Muscle of back (tissue), 11 donors: ENCODE results near the gene ERBB4. TPM values are rescaled to one million over a fixed set of nuclear protein-coding genes. Genes with fewer than 3 reads are reported as not detected.

Experiments used
- DNase-seq, 3 donors: peaks; one replicate each; pipeline versions ENCODE4 v3.0.0 to v3.0.0-alpha.2; 2013
- polyA plus RNA-seq, 10 donors: library from polyadenylated mRNA; unstranded; fragments of 120-200 nt; gene quantifications; one replicate each; pipeline ENCODE4 v1.2.1, GENCODE V29; 2013; ENCODE audit not compliant: insufficient read length in 10 of 10

Gene ERBB4
- polyA plus RNA-seq, 10 donors: 4.4 to 12.2 (median 8.8) TPM

GRCh38 chr2:212428681-212429478 lies 109.7 kb downstream of the ERBB4 start:
- no peak for DNase-seq

GRCh38 chr2:212427638-212428037 lies 111.0 kb downstream of the ERBB4 start:
- no peak for DNase-seq

GRCh38 chr2:212426637-212427412 lies 111.8 kb downstream of the ERBB4 start:
- DNase-seq: no peak

GRCh38 chr2:212424082-212424481 lies 114.5 kb downstream of the ERBB4 start:
- no peak for DNase-seq

GRCh38 chr2:212423089-212423488 lies 115.5 kb downstream of the ERBB4 start:
- DNase-seq: no peak

GRCh38 chr2:212421556-212422334 lies 116.9 kb downstream of the ERBB4 start:
- DNase-seq: peak in 1 of 3 donors; percentile 62

- DNase-seq: no peak
These were observed 122.5 kb downstream of the ERBB4 start for GRCh38 chr2:212416086-212416485.

- peak; percentile 8 to 52 (median 32) for DNase-seq
These were observed 123.8 kb downstream of the ERBB4 start for GRCh38 chr2:212414767-212415211.

GRCh38 chr2:212409560-212409959 lies 129.0 kb downstream of the ERBB4 start:
- no peak for DNase-seq

GRCh38 chr2:212408524-212408923 lies 130.1 kb downstream of the ERBB4 start:
- no peak for DNase-seq

GRCh38 chr2:212406716-212407115 lies 131.9 kb downstream of the ERBB4 start:
- DNase-seq: no peak

GRCh38 chr2:212402316-212402715 lies 136.3 kb downstream of the ERBB4 start:
- DNase-seq: no peak

- no peak for DNase-seq
These were observed 140.3 kb downstream of the ERBB4 start for GRCh38 chr2:212398316-212398715.

- DNase-seq: no peak
These were observed 146.1 kb downstream of the ERBB4 start for GRCh38 chr2:212392544-212392943.

- peak in 1 of 3 donors; percentile 37 for DNase-seq
These were observed 146.6 kb downstream of the ERBB4 start for GRCh38 chr2:212392043-212392442.

- DNase-seq: no peak
These were observed 151.5 kb downstream of the ERBB4 start for GRCh38 chr2:212387146-212387545.

GRCh38 chr2:212385241-212385640 lies 153.4 kb downstream of the ERBB4 start:
- no peak for DNase-seq

- DNase-seq: no peak
These were observed 154.6 kb downstream of the ERBB4 start for GRCh38 chr2:212384027-212384426.

GRCh38 chr2:212381428-212382102 lies 157.0 kb downstream of the ERBB4 start:
- DNase-seq: no peak

- no peak for DNase-seq
These were observed 159.5 kb downstream of the ERBB4 start for GRCh38 chr2:212379103-212379502.

- no peak for DNase-seq
These were observed 171.2 kb downstream of the ERBB4 start for GRCh38 chr2:212367431-212367830.
